GM12878 (cell line): ENCODE results near the gene SNAPC2. TPM values are rescaled to one million over a fixed set of nuclear protein-coding genes. Genes with fewer than 3 reads are reported as not detected.

Source experiments
- CBX3 ChIP-seq: fragments of 200-600 bp; sonication (generic); IDR thresholded peaks from 2 replicates; pipeline ENCODE4 v1.6.1; 2016; ENCODE audit warnings: low read depth, borderline replicate concordance
- HDAC2 ChIP-seq: fragments of 200-600 bp; sonication (generic); IDR thresholded peaks from 2 replicates; pipeline ENCODE4 v1.6.1; 2017
- HDAC6 ChIP-seq: fragments of 200-600 bp; sonication (generic); IDR thresholded peaks from one replicate; pipeline ENCODE4 v1.8.0; 2017; ENCODE audit warnings: antibody characterized with exemption; ENCODE audit not compliant: unreplicated experiment
- MEF2A ChIP-seq: IDR thresholded peaks from 2 replicates; pipeline ENCODE4 v1.6.1; 2011; ENCODE audit warnings: low read depth, mild to moderate bottlenecking, low read length, moderate library complexity; ENCODE audit not compliant: insufficient read depth
- MYB ChIP-seq: fragments of 150-350 bp; IDR thresholded peaks from 2 replicates; pipeline ENCODE4 v1.6.1; 2014; ENCODE audit warnings: mild to moderate bottlenecking, low read depth, low read length, borderline replicate concordance
- MYC ChIP-seq: IDR thresholded peaks from 2 replicates; pipeline ENCODE4 v1.6.1; 2011; ENCODE audit warnings: mild to moderate bottlenecking, low read length, moderate library complexity, inconsistent platforms; ENCODE audit not compliant: insufficient read depth, insufficient replicate concordance, insufficient read length, severe bottlenecking
- PAX8 ChIP-seq: fragments of 450-650 bp; IDR thresholded peaks from 2 replicates; pipeline ENCODE4 v1.6.1; 2017; ENCODE audit warnings: mild to moderate bottlenecking, moderate library complexity
- RFX5 ChIP-seq: IDR thresholded peaks from 2 replicates; pipeline ENCODE4 v1.6.1; 2011; ENCODE audit warnings: low read depth, low read length, improper control_type of control experiment
- SPI1 ChIP-seq: IDR thresholded peaks from 2 replicates; pipeline ENCODE4 v1.6.1; 2011; ENCODE audit warnings: low read depth, mild to moderate bottlenecking, low read length, moderate library complexity, borderline replicate concordance; ENCODE audit not compliant: insufficient read depth
- TCF3 ChIP-seq: IDR thresholded peaks from 2 replicates; pipeline ENCODE4 v1.6.1; 2012; ENCODE audit warnings: low read depth, mild to moderate bottlenecking, low read length, borderline replicate concordance; ENCODE audit not compliant: insufficient read depth
- ZNF274 ChIP-seq: IDR thresholded peaks from one replicate; pipeline ENCODE4 v1.8.0; 2011; ENCODE audit not compliant: insufficient read length, insufficient read depth
- polyA plus RNA-seq, 11 experiments: library from polyadenylated mRNA; depleted of rRNA in 4 of 11; unstranded in 6 of 11; stranded (reverse) in 5 of 11; fragments of >200 nt; fragmentation: Nextera tagmentation in 4 of 11; fragmentation: Illumina TruSeq in 1 of 11; extraction: Ambion mirVana in 4 of 11; extraction: Trizol in 1 of 11; gene quantifications; 1 replicate in 1 of 11; 2 replicates in 10 of 11; pipeline versions ENCODE4 v1.2.1 to v1.2.3, GENCODE V29; 2011 to 2016; ENCODE audit warnings: inconsistent platforms in 2 of 11, missing spikeins in 2 of 11, low read depth in 1 of 11
- total RNA-seq, 4 experiments: library from RNA; depleted of rRNA in 3 of 4; stranded (reverse); fragments of >200 nt in 3 of 4; fragmentation: Illumina TruSeq in 1 of 4; extraction: Trizol in 1 of 4; gene quantifications; 2 replicates each; pipeline versions ENCODE4 v1.2.1 to v1.2.3, GENCODE V29; 2013 to 2021
- TF ChIP-seq, protein P1 (sequence below): fragments of 450-650 bp; IDR thresholded peaks from 2 replicates; pipeline ENCODE4 v1.6.1; 2017; ENCODE audit warnings: mild to moderate bottlenecking, moderate library complexity
- TF ChIP-seq, protein P2 (sequence below): fragments of 450-650 bp; IDR thresholded peaks from 2 replicates; pipeline ENCODE4 v1.6.1; 2017; ENCODE audit warnings: mild to moderate bottlenecking, low read depth, inconsistent platforms; ENCODE audit not compliant: poor library complexity, severe bottlenecking
- TF ChIP-seq, protein P3 (sequence below): fragments of 450-650 bp; formaldehyde crosslinking; IDR thresholded peaks from 2 replicates; pipeline ENCODE4 v1.4.0; 2022; ENCODE audit warnings: mild to moderate bottlenecking, moderate library complexity
- TF ChIP-seq, protein P4 (sequence below): IDR thresholded peaks from 2 replicates; pipeline ENCODE4 v1.6.1; 2011; ENCODE audit warnings: low read depth, mild to moderate bottlenecking, low read length, moderate library complexity, borderline replicate concordance; ENCODE audit errors: extremely low read depth

SNAPC2 gene
- total and polyA plus RNA-seq, 10 of the 15 experiments (the other 5 are each of a cell fraction or from before 2014, with no cell fraction given) = 0.19 to 20.8 (median 12.6) TPM

DNA sequence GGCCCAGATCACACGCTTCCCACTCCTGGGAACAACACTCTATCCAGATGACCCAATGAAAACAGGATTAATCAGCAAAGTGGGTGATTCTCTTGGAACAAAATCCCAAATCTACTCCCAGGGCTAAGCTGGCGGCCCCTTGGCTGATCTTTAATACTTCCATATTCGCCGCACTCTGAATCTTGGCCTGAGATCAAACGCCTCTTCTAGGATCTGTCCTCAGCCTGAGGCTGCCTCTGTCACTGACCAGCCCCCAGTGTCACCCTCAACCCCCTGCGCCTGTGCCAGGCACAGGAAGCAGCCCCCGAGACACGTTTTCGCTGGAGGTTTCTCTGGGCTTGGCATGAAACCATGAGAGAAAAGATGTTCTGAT is 8.2 kb downstream of the SNAPC2 start (continued):
- TF ChIP-seq, protein P1, sequence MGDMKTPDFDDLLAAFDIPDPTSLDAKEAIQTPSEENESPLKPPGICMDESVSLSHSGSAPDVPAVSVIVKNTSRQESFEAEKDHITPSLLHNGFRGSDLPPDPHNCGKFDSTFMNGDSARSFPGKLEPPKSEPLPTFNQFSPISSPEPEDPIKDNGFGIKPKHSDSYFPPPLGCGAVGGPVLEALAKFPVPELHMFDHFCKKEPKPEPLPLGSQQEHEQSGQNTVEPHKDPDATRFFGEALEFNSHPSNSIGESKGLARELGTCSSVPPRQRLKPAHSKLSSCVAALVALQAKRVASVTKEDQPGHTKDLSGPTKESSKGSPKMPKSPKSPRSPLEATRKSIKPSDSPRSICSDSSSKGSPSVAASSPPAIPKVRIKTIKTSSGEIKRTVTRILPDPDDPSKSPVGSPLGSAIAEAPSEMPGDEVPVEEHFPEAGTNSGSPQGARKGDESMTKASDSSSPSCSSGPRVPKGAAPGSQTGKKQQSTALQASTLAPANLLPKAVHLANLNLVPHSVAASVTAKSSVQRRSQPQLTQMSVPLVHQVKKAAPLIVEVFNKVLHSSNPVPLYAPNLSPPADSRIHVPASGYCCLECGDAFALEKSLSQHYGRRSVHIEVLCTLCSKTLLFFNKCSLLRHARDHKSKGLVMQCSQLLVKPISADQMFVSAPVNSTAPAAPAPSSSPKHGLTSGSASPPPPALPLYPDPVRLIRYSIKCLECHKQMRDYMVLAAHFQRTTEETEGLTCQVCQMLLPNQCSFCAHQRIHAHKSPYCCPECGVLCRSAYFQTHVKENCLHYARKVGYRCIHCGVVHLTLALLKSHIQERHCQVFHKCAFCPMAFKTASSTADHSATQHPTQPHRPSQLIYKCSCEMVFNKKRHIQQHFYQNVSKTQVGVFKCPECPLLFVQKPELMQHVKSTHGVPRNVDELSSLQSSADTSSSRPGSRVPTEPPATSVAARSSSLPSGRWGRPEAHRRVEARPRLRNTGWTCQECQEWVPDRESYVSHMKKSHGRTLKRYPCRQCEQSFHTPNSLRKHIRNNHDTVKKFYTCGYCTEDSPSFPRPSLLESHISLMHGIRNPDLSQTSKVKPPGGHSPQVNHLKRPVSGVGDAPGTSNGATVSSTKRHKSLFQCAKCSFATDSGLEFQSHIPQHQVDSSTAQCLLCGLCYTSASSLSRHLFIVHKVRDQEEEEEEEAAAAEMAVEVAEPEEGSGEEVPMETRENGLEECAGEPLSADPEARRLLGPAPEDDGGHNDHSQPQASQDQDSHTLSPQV = no peak
- TF ChIP-seq MYB (no peak), PAX8 (no peak), SPI1 (no peak), MYC (no peak), TCF3 (no peak), ZNF274 (no peak), RFX5 (no peak), HDAC2 (no peak), MEF2A (no peak), HDAC6 (no peak), CBX3 (no peak)
- TF ChIP-seq, protein P2, sequence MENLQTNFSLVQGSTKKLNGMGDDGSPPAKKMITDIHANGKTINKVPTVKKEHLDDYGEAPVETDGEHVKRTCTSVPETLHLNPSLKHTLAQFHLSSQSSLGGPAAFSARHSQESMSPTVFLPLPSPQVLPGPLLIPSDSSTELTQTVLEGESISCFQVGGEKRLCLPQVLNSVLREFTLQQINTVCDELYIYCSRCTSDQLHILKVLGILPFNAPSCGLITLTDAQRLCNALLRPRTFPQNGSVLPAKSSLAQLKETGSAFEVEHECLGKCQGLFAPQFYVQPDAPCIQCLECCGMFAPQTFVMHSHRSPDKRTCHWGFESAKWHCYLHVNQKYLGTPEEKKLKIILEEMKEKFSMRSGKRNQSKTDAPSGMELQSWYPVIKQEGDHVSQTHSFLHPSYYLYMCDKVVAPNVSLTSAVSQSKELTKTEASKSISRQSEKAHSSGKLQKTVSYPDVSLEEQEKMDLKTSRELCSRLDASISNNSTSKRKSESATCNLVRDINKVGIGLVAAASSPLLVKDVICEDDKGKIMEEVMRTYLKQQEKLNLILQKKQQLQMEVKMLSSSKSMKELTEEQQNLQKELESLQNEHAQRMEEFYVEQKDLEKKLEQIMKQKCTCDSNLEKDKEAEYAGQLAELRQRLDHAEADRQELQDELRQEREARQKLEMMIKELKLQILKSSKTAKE = no peak
- TF ChIP-seq, protein P3, sequence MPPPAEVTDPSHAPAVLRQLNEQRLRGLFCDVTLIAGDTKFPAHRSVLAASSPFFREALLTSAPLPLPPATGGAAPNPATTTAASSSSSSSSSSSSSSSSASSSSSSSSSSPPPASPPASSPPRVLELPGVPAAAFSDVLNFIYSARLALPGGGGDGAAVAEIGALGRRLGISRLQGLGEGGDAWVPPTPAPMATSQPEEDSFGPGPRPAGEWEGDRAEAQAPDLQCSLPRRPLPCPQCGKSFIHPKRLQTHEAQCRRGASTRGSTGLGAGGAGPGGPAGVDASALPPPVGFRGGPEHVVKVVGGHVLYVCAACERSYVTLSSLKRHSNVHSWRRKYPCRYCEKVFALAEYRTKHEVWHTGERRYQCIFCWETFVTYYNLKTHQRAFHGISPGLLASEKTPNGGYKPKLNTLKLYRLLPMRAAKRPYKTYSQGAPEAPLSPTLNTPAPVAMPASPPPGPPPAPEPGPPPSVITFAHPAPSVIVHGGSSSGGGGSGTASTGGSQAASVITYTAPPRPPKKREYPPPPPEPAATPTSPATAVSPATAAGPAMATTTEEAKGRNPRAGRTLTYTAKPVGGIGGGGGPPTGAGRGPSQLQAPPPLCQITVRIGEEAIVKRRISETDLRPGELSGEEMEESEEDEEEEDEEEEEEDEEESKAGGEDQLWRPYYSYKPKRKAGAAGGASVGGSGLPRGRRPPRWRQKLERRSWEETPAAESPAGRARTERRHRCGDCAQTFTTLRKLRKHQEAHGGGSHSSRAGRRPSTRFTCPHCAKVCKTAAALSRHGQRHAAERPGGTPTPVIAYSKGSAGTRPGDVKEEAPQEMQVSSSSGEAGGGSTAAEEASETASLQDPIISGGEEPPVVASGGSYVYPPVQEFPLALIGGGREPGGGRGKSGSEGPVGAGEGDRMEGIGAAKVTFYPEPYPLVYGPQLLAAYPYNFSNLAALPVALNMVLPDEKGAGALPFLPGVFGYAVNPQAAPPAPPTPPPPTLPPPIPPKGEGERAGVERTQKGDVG = no peak
- TF ChIP-seq, protein P4, sequence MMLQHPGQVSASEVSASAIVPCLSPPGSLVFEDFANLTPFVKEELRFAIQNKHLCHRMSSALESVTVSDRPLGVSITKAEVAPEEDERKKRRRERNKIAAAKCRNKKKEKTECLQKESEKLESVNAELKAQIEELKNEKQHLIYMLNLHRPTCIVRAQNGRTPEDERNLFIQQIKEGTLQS = no peak
